OCI-LY3 (cell line): Measurements from ENCODE around the gene TRPV6.

ENCODE experiments used
- H2AFZ ChIP-seq: fragments of 200-600, 300-600 bp; shearing (Covaris generic); 2 replicates; pipeline ENCODE4 v1.6.0; 2014; ENCODE audit warnings: antibody characterized with exemption, low read depth, low read length
- H3K27ac ChIP-seq: fragments of 200-600, 300-600 bp; sonication (generic); 2 replicates; pipeline ENCODE4 v1.5.1; 2014; ENCODE audit warnings: mild to moderate bottlenecking, low read length, moderate library complexity, mixed read lengths
- H3K27me3 ChIP-seq: fragments of 200-600, 300-600 bp; sonication (generic); 2 replicates; pipeline ENCODE4 v1.6.1; 2014; ENCODE audit warnings: low read depth, low read length, mixed read lengths
- H3K36me3 ChIP-seq: fragments of 200-600, 300-600 bp; sonication (generic); replicated peaks from 2 replicates; pipeline ENCODE3; 2014; ENCODE audit warnings: low read depth, low read length, mixed read lengths
- H3K4me1 ChIP-seq: fragments of 300-600, 200-600 bp; sonication (generic); 2 replicates; pipeline ENCODE4 v1.6.1; 2014; ENCODE audit warnings: low read length, mixed read lengths
- H3K4me2 ChIP-seq: fragments of 200-600, 300-600 bp; sonication (generic); 2 replicates; pipeline ENCODE4 v1.6.1; 2014; ENCODE audit warnings: low read length, mixed read lengths
- H3K4me3 ChIP-seq: fragments of 300-600, 200-600 bp; sonication (generic); 2 replicates; pipeline ENCODE4 v1.5.1; 2014; ENCODE audit warnings: antibody characterized with exemption, mild to moderate bottlenecking, low read length, moderate library complexity
- H3K79me2 ChIP-seq: fragments of 300-600, 200-600 bp; shearing (Covaris generic); 2 replicates; pipeline ENCODE4 v1.6.1; 2014; ENCODE audit warnings: mild to moderate bottlenecking, low read length, mixed read lengths
- H3K9ac ChIP-seq: fragments of 300-600, 200-600 bp; shearing (Covaris generic); 2 replicates; pipeline ENCODE4 v1.6.0; 2014; ENCODE audit warnings: mild to moderate bottlenecking, low read length, moderate library complexity
- H3K9me3 ChIP-seq: fragments of 200-600, 300-600 bp; shearing (Covaris generic); 2 replicates; pipeline ENCODE4 v1.6.1; 2014; ENCODE audit warnings: low read length, mixed read lengths; ENCODE audit not compliant: insufficient read depth
- H4K20me1 ChIP-seq: fragments of 200-600, 300-600 bp; sonication (generic); 2 replicates; pipeline ENCODE4 v1.6.1; 2016; ENCODE audit warnings: low read length, mixed read lengths; ENCODE audit not compliant: insufficient read depth
- EZH2phosphoT487 ChIP-seq: fragments of 200-600 bp; shearing (Covaris generic); IDR thresholded peaks from 2 replicates; pipeline ENCODE4 v1.6.1; 2018; ENCODE audit warnings: antibody characterized with exemption, mixed run types, low read depth
- TF ChIP-seq, protein P1 (sequence below): fragments of 200-600, 300-600 bp; sonication (generic); IDR thresholded peaks from 2 replicates; pipeline ENCODE4 v1.5.1; 2014; ENCODE audit warnings: antibody characterized with exemption, low read length, low read depth

TRPV6 gene

DNA sequence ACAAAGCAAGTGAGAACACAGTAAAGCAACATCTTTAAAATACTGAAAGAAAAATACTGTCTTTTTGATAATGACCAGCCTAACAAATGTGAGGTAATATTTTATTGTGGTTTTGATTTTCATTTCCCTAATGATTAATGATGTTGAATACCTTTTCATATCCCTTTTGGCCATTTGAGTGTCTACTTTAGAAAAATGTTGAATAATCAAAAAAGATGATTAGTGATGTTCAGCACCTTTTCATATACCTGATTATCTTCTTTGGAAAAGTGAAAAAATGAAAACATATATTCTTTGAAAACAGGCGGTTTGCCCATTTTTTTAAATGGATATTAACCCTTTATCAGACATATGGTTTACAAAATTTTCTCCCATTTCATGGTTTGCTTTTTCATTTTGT is 62.8 kb downstream of the TRPV6 start:
- TF ChIP-seq EZH2phosphoT487: no peak
- TF ChIP-seq, protein P1, sequence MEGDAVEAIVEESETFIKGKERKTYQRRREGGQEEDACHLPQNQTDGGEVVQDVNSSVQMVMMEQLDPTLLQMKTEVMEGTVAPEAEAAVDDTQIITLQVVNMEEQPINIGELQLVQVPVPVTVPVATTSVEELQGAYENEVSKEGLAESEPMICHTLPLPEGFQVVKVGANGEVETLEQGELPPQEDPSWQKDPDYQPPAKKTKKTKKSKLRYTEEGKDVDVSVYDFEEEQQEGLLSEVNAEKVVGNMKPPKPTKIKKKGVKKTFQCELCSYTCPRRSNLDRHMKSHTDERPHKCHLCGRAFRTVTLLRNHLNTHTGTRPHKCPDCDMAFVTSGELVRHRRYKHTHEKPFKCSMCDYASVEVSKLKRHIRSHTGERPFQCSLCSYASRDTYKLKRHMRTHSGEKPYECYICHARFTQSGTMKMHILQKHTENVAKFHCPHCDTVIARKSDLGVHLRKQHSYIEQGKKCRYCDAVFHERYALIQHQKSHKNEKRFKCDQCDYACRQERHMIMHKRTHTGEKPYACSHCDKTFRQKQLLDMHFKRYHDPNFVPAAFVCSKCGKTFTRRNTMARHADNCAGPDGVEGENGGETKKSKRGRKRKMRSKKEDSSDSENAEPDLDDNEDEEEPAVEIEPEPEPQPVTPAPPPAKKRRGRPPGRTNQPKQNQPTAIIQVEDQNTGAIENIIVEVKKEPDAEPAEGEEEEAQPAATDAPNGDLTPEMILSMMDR: no peak
- Histone ChIP-seq H2AFZ (no peak overlapping the region), H3K36me3 (no peaks in the 10 kb centered on the region), H3K9me3 (no peaks in the 10 kb centered on the region), H3K9ac (no peak overlapping the region), H3K4me2 (no peak overlapping the region), H3K27ac (no peak overlapping the region), H3K79me2 (no peaks in the 10 kb centered on the region), H3K4me3 (no peak overlapping the region), H3K4me1 (no peaks in the 10 kb centered on the region), H4K20me1 (no peaks in the 10 kb centered on the region), H3K27me3 (no peaks in the 10 kb centered on the region)
